Smooth muscle cell (in vitro differentiated cells): ENCODE data around the gene MRRF. TPM values are rescaled to one million over a fixed set of nuclear protein-coding genes. Genes with fewer than 3 reads are reported as not detected.

Experiments used
- DNase-seq: peaks from one replicate; lab custom pipeline; 2025; ENCODE audit not compliant: unreplicated experiment; lab: John Stamatoyannopoulos, UW
- H2AFZ ChIP-seq: fragments of 200-600 bp; sonication (generic); 2 replicates; pipeline ENCODE4 v1.6.0; 2016; ENCODE audit warnings: antibody characterized with exemption, low read depth, mild to moderate bottlenecking
- H3F3A ChIP-seq: fragments of 200-600 bp; sonication (generic); 2 replicates; pipeline ENCODE4 v1.6.0; 2017; ENCODE audit warnings: antibody characterized with exemption, low read depth
- H3K27ac ChIP-seq: fragments of 200-600 bp; sonication (generic); 2 replicates; pipeline ENCODE4 v1.5.1; 2016; ENCODE audit warnings: low read depth, mild to moderate bottlenecking
- H3K27me3 ChIP-seq: fragments of 200-600 bp; sonication (generic); 2 replicates; pipeline ENCODE4 v1.6.1; 2016; ENCODE audit warnings: low read depth, mild to moderate bottlenecking
- H3K36me3 ChIP-seq: fragments of 200-600 bp; sonication (generic); 2 replicates; pipeline ENCODE4 v1.5.1; 2016; ENCODE audit warnings: low read depth
- H3K4me1 ChIP-seq: fragments of 200-600 bp; sonication (generic); 2 replicates; pipeline ENCODE4 v1.5.1; 2016; ENCODE audit warnings: low read depth
- H3K4me2 ChIP-seq: fragments of 200-600 bp; sonication (generic); 2 replicates; pipeline ENCODE4 v1.6.0; 2016; ENCODE audit warnings: mild to moderate bottlenecking
- H3K4me3 ChIP-seq: fragments of 200-600 bp; sonication (generic); 2 replicates; pipeline ENCODE4 v1.5.1; 2016; ENCODE audit warnings: mild to moderate bottlenecking
- H3K79me2 ChIP-seq: fragments of 200-600 bp; sonication (generic); 2 replicates; pipeline ENCODE4 v1.6.0; 2016; ENCODE audit warnings: low read depth, mild to moderate bottlenecking
- H3K9ac ChIP-seq: fragments of 200-600 bp; sonication (generic); 2 replicates; pipeline ENCODE4 v1.6.0; 2016; ENCODE audit warnings: low read depth
- H3K9me3 ChIP-seq: fragments of 200-600 bp; sonication (generic); replicated peaks from 2 replicates; pipeline ENCODE4 v1.5.1; 2016; ENCODE audit warnings: low read depth
- H4K20me1 ChIP-seq: fragments of 200-600 bp; sonication (generic); 2 replicates; pipeline ENCODE4 v1.6.0; 2016; ENCODE audit warnings: low read depth
- WGBS: methylation state at CpG from one replicate; pipeline ENCODE4 v1.1.7; 2016; ENCODE audit warnings: low lambda C conversion rate; 5-methylcytosine and 5-hydroxymethylcytosine counted together
- polyA plus RNA-seq: library from polyadenylated mRNA; unstranded; fragments of >200 nt; fragmentation: Nextera tagmentation; extraction: Ambion mirVana; gene quantifications from 2 replicates; pipeline ENCODE4 v1.2.1, GENCODE V29; 2016
- total RNA-seq: library from RNA; depleted of rRNA; stranded (reverse); fragments of >200 nt; gene quantifications from 2 replicates; pipeline ENCODE4 v1.2.3, GENCODE V29; 2014
- TF ChIP-seq, protein P1 (sequence below): fragments of 200-600 bp; sonication (generic); IDR thresholded peaks from 2 replicates; pipeline ENCODE4 v1.5.1; 2017; ENCODE audit warnings: borderline replicate concordance, mild to moderate bottlenecking, antibody characterized with exemption; ENCODE audit not compliant: insufficient read depth, poor library complexity, severe bottlenecking

The MRRF gene
- total and polyA plus RNA-seq, 2 experiments from 2014 or later: 8.4 to 28.1 TPM

DNA sequence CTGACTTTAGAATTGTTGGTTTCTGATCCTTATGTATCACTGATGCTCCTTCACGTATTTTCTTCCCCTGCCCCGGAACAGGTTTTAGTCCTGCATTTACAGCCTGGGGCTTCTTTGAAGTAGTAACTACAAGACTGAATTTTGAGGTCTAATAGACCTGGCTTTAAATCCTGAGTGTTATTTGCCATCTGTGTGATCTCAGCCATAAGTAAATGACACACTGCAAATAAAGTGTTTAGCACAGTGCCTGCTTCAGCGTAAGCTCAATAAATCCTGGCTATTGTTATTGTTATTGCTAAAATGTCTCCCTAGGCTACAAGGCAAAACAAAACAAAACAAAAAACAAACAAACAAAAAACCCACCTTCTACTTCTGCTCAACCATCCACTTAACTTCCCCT, 20.3 kb upstream of the MRRF start:
- H4K20me1 ChIP-seq: no peaks in the 10 kb centered on the region
- TF ChIP-seq, protein P1, sequence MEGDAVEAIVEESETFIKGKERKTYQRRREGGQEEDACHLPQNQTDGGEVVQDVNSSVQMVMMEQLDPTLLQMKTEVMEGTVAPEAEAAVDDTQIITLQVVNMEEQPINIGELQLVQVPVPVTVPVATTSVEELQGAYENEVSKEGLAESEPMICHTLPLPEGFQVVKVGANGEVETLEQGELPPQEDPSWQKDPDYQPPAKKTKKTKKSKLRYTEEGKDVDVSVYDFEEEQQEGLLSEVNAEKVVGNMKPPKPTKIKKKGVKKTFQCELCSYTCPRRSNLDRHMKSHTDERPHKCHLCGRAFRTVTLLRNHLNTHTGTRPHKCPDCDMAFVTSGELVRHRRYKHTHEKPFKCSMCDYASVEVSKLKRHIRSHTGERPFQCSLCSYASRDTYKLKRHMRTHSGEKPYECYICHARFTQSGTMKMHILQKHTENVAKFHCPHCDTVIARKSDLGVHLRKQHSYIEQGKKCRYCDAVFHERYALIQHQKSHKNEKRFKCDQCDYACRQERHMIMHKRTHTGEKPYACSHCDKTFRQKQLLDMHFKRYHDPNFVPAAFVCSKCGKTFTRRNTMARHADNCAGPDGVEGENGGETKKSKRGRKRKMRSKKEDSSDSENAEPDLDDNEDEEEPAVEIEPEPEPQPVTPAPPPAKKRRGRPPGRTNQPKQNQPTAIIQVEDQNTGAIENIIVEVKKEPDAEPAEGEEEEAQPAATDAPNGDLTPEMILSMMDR: no peak

DNA sequence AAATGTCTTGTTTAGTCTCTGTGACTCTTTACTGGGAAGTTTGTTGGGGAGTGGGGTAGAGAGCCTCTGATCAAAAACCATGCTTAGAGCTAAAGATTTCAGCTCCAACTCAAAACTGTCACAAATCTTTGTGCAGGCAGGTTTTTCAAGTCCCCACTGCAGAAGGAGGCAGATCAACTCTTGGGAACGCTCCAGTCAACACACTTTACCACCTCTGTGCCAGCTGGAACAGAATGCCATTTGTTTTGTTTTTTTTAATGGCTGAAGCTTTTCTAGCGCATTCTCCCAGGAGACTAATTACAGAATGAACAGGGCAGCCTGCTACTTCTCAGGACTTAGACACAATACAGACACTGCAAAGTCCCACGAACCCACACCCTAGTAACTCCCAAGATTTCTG, 18.0 kb upstream of the MRRF start:
- peaks cover 36% of the 10 kb centered on the region for H3K36me3 ChIP-seq
- no peak overlapping the region for H3K27ac ChIP-seq
- H3K79me2 ChIP-seq: no peaks in the 10 kb centered on the region
- TF ChIP-seq, protein P1: no peak
- H3K4me2 ChIP-seq: no peak overlapping the region
- no peak overlapping the region for H3K9ac ChIP-seq
- no peak overlapping the region for H3K4me3 ChIP-seq
- H3K4me1 ChIP-seq: no peaks in the 10 kb centered on the region
- WGBS: 94% methylated on average over 3 of the region's 3 CpGs
- no peak for DNase-seq
- no peaks in the 10 kb centered on the region for H3F3A ChIP-seq
- no peaks in the 10 kb centered on the region for H3K27me3 ChIP-seq
- peaks cover 4% of the 10 kb centered on the region for H4K20me1 ChIP-seq
- H2AFZ ChIP-seq: no peak overlapping the region
- no peaks in the 10 kb centered on the region for H3K9me3 ChIP-seq

More for the DNA sequence above, 20.3 kb upstream of the MRRF start:
- Histone ChIP-seq H3K9me3 (no peaks in the 10 kb centered on the region), H3K9ac (no peak overlapping the region), H3K27ac (no peak overlapping the region), H3K4me1 (no peaks in the 10 kb centered on the region), H3K79me2 (no peaks in the 10 kb centered on the region), H2AFZ (no peak overlapping the region), H3K4me2 (no peak overlapping the region), H3F3A (no peaks in the 10 kb centered on the region), H3K27me3 (no peaks in the 10 kb centered on the region), H3K36me3 (peaks cover 34% of the 10 kb centered on the region), H3K4me3 (no peak overlapping the region)
- no peak for DNase-seq
- WGBS: 88% methylated on average over 3 of the region's 3 CpGs

DNA sequence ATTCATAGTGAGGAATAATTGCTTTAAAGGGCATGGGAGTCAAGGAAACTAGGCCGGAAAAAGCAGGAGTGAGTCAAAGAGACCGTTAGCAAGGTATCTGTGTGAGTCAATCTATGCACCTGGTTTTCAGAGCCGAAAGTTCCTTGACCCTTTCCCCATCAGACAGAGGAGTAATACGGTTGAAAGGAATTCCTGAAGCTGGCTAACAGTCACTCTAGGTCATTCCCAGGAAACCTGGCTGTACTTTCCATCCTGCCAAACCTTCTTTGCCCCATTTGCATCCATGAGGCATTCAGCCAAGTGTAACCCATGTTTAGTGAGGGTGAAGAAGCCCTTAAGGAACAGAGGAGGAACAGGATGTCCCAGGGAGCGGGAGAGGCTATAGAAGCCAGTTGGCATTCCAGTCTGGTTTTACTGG, 16.2 kb upstream of the MRRF start:
- Histone ChIP-seq H3K27me3 (no peaks in the 10 kb centered on the region), H3K79me2 (no peaks in the 10 kb centered on the region), H3K4me1 (no peaks in the 10 kb centered on the region), H3K36me3 (peaks cover 37% of the 10 kb centered on the region), H3K4me2 (no peak overlapping the region), H3K9ac (no peak overlapping the region), H3F3A (no peaks in the 10 kb centered on the region), H3K27ac (no peak overlapping the region), H4K20me1 (peaks cover 22% of the 10 kb centered on the region), H3K9me3 (no peaks in the 10 kb centered on the region), H2AFZ (no peak overlapping the region), H3K4me3 (no peak overlapping the region)
- 90% methylated on average over 5 of the region's 5 CpGs for WGBS
- no peak for DNase-seq
- TF ChIP-seq, protein P1: no peak

DNA sequence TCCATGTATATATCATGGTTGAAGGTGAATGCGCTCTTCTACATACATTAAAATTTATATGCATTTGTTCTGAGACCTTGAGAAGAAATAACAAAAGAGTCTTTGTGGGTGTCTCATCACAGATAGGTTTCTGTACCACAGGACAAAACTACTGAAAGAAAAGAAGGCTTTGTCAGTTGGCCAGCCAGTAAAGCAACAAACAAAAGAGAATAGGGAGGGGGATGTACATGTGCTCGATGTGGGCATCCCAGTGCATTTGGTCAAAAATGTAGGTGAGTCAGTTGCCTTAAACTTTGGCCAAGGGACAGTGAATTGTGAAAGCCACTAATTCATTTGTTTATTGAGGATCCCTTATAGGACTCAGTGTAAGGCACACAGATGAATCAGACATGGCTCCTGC, 13.3 kb upstream of the MRRF start:
- peaks cover 17% of the 10 kb centered on the region for H3K36me3 ChIP-seq
- H3K27ac ChIP-seq: no peak overlapping the region
- no peaks in the 10 kb centered on the region for H3K9me3 ChIP-seq
- no peak overlapping the region for H3K9ac ChIP-seq
- H3K27me3 ChIP-seq: no peaks in the 10 kb centered on the region
- H3K4me3 ChIP-seq: no peak overlapping the region
- no peak for DNase-seq
- TF ChIP-seq, protein P1: no peak
- no peak overlapping the region for H3K4me2 ChIP-seq
- peaks cover 3% of the 10 kb centered on the region for H3K79me2 ChIP-seq
- H2AFZ ChIP-seq: no peak overlapping the region
- H3K4me1 ChIP-seq: no peaks in the 10 kb centered on the region
- H3F3A ChIP-seq: no peaks in the 10 kb centered on the region
- H4K20me1 ChIP-seq: peaks cover 45% of the 10 kb centered on the region
- 99% methylated on average over 2 of the region's 2 CpGs for WGBS
